Central memory CD4-positive, alpha-beta T cell (primary cell): ENCODE data around the gene PDE10A.
"Not testable (repeated sequence)": the region's sequence is repeated elsewhere in the genome, so short reads cannot be mapped to it uniquely, and the experiment has no call there.

Experiments used
- DNase-seq: peaks from one replicate; pipeline ENCODE4 v3.0.0; 2022

PDE10A gene

DNA sequence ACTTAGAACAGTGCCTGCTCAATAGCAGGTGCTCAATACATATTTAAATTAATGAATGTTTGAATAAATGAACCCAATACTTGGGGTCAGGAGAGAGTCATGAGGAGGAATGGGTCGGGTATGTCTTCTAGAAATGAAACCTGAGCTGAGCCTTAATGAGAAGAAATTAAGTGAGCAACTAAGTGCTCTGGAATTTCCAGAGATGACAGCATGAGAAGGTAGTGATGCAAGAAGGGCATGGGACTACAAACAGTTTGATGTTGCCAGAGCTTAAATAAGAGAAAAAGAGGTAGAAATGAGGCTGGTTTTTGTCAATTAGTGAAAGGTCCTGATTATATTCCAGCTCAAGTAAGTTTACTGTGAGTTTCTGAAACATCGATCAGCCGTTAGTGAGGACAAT, 82.9 kb downstream of the PDE10A start:
- DNase-seq, result no peak

DNA sequence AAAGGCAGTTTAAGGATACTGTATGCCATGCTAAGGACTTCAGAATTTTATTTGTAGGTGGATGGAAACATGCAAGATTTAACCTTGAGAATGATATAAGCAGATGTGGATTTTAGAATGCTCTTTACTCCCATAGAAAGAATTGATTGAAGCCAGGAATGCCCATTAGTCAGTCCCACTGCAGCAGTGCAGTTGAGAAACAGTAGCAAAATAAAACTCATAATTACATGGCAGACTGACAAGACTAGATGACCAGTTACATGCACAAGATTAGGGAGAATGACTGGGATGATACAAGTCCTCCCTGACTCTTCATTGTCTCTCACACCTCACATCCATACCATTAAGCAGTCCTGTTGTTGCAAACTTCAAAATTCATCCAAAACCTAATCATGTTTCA, 83.9 kb downstream of the PDE10A start:
- no peak for DNase-seq

DNA sequence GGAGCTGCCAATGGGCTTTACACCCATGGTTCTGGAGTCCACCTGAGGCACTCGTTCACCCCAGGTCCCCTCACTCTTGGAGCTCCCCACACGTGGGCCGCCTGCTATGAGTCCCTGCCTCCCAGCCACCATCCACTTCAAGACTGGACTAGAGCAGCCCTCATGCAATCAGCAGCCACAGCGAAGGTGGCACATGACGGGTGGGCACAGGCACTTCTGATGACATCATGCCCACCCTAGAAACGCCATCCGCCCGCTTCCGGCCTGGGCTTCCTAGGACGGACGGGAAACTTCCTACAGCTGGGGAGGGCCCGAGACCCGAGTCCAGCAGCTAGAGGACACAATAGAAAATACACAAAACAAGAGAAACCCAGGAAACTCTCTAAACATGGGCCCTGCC, 85.5 kb downstream of the PDE10A start:
- DNase-seq, result no peak

DNA sequence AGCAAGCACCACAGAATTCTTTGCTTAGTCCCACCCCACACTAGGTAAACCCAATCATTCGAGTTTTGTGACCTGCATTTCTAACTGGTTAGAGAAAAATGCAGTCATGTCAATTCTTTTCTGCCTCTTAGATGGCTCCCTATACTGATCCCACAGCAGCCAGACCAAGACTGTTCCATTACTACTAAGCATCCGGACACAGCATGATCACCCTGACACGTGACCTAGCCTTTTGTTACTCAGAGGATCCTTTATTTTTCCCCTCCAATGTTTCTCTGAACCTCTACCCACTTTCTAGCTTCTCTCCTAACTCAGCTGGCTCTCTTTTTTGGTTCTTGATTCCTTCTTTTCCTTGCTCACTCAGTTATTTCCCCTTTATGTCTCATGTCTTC, 87.9 kb downstream of the PDE10A start:
- no peak for DNase-seq

DNA sequence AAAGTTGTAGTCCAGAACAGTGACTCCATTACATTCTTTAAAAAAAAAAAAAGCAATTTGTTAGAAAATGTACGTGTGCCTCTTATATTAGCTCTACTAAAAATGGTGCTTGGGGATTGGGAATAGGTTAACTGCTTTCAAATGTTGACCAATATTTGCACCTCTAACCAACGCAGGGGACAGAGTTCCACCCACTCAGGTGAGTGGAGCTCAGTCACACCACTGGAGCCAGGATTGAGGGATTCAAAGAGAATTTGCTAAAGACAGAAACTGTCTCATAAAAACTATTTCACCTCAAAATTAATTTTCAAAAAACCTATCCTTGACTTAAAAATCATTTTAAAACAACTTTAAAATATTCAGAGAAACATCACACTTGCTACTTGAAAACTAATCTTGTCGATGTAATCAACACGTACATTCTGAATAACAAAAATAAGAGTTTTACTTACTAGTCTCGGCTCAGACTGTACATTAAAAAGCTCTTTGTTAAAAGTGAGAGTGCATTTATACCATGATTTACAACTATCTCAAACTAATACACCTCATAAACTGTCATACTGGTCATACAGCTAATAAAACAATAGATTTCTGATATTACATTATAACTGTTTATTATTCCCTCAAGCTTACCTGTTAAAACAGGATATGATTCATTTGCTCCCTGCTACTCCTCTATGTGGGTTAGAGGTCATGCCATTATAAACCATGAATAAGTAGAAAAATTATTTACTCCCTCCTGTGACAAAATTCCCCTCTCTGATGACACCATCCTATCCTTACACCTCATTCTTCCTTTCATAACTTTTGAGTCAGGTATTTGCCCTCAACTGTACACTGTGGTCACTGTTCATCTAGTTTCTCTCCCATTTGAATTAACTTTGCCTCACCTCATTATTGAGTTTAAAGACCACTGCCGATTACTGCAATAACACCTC, 88.6 kb downstream of the PDE10A start:
- DNase-seq, result no peak

DNA sequence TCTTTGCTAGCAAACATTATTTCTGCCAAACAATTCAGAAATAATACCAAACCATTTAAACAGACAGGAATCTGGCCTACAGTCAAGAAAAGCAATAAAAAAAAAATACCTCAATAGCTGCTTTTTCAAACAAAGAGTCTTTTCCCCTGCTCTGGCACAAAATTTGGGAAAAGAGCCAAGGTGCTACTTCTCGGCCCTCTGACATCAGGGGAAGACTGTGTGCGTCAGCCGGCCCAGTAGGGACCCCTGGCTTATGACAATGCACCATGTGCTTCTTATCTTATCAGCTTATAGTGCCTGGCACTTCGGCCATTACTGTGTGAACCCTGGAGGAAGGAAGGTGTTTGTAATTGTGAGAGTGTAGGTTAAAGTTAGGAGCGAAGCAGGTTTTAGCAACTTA, 89.4 kb downstream of the PDE10A start:
- DNase-seq, result no peak

DNA sequence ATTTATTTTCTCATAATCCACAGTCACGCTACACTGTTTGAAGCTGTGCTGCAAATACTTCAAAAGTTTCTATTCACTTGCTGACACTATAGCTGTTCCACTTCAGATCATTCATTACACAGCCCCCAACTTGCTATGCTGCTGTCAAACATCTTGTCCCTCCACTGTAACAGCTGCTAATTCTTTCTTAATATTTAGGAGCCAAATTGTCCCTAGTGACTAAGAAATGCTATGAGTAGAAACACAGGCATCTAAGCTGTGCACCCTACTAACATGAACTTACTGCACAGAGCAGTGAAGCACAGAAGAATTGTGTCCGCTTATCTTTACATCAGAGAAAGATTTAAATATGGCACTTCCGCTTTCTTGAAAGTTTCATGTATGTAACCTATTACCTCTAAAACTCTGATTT, 91.3 kb downstream of the PDE10A start:
- no peak for DNase-seq

DNA sequence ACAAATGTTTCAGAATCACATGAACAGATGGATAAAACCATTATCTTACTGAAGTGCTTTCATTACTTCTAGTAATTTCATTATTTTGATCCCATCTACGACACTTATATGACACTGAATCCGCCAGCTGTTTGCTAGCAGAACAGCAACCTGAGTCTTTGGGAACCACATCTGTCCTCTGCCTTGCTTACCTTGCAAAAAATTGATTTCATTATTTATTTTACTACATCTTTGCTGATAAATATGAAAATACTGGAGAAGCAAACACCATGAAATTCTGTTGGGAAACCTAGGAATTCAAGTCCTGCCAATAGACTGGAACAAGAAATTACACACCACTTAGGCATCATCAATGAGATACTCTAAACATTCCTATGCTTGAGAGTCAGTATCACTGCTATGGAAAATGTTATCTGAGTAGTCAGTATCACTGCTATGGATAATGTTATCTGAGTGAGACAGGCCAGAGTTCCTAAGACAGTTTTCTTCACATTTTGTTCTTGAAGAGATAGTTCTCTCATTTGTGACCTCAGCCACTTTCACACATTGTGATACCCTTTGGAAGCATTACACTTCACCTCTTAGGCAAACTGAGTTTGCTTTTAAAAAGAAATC, 91.9 kb downstream of the PDE10A start:
- no peak for DNase-seq

DNA sequence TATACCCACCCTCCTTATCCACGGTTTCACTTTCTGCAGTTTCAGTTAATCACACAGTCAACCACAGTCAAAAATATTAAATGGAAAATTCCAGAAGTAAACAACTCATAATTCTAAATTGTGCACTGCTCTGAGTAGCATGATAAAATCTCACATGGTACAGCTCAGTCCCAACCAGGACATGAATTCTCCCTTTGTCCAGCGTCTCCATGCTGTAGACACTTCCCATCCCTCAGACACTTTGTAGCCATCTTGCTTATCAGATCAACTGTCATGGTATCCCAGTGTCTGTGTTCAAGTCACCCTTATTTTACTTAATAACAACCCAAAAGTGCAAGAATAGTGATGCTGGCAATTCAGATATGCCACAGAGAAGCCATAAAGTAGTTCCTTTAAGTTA, 94.7 kb downstream of the PDE10A start:
- no peak for DNase-seq

DNA sequence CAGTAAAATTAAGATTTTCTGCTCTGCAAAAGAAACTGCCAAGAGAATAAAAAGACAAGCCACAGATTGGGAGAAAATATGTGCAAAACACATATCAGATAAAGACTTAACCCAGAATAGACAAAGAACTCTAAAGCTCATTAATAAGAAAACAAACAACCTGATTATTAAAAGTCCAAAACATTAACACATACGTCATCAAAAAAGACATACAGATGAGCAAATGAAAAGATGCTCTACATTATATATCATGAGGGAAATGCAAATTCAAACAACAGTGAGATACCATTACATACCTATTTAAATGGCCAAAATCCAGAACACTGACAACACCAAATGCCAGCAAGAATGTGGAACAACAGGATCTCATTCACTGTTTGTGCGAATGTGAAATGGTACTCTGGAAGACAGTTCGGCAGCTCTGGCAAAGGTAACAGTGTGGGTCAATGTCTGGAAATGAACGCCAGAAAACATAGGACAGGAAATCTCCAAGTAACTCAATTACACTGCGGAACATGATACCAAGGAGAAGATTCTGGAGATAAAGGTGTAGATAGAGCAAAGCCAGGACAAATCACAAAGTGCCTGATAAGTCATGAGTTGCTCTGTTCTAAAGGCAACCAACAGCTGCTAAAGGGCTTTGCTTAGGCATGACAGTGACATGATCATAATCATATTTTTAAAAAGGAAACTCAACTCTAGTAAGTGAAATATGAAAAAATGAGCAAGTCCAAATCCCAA, 96.8 kb downstream of the PDE10A start:
- no peak for DNase-seq

DNA sequence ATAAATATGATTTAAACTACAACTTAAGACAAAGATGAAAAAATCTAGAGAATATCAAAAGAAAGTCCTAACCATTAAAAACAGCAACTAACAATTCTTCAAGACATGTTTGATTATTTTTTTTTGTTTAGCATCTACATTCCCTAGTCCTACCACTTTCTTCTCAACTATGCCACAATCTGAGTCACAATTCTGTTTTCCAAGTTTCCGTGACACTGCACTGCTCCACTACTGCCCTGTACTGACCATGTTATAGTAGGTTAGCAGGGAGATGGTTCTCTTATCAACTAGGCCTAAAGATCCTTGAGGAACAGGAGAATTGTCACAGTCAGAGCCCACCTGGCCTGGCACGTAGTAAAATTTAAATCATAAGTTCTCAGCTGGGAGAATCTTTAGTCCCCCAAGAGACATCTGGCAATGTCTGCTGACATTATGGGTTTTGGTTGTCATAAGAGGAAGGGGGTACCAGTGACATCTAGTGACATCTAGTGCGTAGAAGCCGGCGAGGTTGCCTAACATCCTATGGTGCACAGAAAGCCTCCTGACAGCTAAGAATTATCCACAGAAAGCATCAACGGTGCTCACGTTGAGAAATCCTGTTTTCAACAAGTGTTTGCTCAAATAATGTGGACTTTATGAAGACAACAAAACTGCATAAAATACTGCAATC, 100.5 kb downstream of the PDE10A start:
- no peak for DNase-seq

DNA sequence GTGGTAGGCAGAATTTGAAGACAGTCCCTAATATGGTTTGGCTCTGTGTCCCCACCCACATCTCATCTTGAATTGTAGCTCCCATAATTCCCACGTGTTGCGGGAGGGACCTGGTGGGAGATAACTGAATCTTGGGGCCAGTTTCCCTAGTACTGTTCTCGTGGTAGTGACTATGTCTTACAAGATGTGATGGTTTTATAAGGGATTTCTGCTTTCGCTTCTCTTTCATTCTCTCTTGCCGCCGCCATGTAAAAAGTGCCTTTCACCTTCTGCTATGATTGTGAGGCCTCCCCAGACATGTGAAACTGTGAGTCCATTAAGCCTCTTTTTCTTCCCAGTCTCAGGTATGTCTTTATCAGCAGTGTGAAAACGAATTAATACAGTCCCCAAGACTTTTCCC, 103.4 kb downstream of the PDE10A start:
- no peak for DNase-seq

DNA sequence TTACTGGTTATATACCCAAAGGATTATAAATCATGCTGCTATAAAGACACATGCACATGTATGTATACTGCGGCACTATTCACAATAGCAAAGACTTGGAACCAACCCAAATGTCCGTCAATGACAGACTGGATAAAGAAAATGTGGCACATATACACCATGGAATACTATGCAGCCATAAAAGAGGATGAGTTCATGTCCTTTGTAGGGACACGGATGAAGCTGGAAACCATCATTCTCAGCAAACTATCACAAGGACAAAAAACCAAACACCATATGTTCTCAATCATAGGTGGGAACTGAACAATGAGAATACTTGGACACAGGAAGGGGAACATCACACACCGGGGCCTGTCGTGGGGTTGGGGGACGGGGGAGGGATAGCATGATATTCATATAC, 104.9 kb downstream of the PDE10A start:
- not testable (repeated sequence) for DNase-seq

DNA sequence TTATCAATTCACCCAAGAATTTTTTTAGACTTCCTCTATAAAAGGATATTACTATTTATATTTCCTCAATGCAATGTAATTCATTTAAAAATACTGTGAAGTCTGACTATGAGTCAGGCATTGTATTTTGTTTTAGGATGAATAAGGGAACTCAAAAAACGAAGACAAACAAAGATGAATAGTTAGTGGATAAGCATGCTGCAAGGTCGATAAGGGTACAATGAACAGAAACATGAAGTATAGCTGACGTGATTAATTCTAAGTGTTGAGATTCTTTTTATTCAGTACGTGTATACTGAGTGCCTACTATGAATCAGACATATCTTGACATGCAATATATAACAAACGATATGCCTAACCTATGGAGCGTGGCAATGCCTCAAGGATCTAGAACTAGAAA, 105.4 kb downstream of the PDE10A start:
- no peak for DNase-seq

DNA sequence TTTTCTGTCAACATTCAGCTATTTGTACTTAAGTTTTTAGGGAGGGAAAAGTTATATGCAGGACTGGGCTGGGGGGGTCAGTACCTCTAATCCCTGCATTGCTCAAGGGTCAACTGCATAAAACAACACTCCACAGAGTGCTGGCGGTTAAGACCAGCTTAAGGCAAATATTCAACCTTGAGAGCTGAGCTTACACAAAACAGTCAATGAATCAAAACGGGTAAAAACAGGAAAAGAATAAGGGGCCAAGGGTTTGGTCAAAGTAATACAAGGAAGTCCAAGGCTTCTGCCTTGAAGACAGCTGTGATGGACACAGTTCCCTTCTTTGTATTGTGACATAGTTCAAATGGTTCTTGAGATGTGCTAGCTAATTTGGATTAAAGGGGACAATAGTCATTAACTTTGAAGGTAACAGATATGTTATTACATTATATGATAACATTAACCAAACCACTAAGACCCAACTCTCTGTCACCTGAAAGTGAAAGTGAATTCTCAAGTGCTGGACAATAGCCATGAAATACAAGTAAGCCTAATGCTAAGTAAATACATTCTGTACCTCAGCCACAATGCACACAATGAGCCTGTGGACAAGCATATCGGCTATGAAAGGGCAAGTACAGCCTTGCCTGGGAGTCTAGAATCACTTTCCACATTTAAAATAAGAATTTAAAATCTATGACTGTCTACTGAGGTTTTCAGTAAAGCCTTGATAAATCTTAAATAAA, 106.8 kb downstream of the PDE10A start:
- DNase-seq, result no peak

DNA sequence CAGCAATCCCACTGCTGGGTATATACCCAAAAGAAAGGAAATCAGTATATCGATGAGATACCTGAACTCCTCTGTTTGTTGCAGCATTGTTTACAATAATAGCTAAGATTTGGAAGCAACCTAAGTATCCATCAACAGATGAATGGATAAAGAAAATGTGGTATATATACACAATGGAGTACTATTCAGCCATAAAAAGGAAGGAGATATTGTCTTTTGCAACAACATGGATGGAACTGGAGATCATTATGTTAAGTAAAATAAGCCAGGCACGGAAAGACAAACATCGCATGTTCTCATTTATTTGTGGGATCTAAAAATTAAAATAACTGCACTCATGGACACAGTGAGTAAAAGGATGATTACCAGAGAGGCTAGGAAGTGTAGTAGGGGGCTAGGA, 108.4 kb downstream of the PDE10A start:
- not testable (repeated sequence) for DNase-seq

DNA sequence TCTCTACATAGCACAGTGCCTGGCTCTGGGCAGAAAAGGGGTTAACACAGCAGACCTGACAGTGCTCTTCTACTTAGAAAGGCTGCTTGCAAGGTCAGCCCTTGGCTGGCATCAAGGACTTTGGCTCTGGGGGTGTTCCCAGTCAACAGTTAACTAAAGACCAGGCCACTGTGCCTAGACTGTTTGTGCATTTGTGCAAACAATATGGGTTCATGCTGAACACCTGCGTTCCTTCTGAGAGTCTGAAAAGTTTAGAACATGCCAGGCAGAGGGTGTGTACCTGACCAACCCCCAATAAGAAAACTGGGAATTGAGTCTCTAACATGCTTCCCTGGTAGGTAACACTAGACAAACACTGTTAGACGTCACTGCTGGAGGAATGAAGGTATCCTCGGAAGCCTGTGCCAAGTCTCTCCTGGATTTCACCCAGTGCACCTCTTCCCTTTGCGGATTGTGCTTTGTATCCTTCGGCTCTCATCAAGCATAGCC, 110.7 kb downstream of the PDE10A start:
- DNase-seq, result no peak

DNA sequence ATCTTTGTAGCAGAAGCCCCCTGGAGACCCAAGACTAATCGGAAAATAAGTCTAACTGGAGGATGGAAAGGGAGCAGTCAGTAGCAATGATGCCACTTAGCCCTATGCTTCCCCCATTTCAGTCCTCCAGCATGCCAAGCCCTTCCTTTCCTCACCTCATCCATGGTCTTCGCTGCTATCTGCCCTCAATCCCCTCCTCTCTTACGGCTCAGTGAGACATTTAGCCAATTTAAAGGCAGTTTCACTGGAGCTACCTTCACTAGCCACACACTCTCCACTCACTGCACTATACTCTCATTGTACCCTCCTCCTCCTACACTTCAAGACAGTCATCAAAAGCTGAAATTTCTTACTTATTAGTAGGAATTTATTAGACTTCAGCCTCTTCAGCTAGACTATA, 111.2 kb downstream of the PDE10A start:
- no peak for DNase-seq

DNA sequence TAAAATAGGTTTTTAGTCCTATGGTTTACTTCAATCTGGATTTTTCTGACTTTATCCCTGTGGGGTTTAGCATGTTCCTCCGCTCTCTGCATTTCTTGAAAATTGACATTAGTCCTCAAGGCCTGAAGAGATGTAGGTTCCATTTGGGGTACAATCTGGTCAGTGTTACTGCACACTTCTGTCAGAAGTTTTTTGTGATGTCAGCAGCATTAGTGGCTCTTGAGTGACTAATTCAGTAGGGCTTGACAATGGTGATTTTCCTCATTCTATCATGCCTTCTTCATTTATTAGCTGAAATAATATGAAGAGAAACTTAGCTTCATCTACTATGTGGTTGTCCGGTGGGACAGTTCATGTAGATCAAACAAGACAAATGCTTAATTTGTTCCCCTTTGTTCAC, 114.6 kb downstream of the PDE10A start:
- no peak for DNase-seq

DNA sequence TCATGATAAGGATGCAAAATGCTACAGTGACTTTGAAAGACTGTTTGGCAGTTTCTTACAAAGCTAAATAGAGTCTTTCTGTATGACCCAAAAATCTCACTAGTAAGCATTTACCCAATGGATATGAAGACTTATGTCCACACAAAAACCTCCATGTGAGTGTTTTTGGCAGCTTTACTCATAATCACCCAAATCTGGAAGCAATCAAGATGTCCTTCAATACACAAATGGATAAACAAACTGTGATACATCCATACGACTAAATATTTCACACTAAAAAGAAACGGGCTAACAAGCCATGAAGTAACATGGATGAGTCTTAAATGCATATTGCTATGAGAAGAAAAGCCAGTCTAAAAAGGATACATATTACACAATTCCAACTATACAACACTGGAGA, 117.2 kb downstream of the PDE10A start:
- no peak for DNase-seq

DNA sequence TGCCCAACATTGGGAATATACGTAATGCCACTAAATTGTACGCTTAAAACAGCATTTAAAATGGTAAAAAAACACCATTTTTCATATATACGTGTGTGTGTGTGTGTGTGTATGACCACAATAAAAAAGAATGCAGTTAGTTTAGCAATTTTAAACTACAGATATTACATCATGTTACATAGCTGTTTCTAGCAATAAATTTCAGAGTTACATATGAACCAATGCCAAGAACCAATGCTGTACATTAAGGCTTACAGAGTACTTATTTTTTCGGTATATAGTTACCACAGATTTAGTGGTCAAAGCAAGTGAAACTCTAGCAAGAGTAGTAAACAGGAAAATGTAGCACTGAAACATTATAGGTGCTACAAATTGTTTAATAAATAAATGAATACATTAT, 119.3 kb downstream of the PDE10A start:
- DNase-seq, result no peak

DNA sequence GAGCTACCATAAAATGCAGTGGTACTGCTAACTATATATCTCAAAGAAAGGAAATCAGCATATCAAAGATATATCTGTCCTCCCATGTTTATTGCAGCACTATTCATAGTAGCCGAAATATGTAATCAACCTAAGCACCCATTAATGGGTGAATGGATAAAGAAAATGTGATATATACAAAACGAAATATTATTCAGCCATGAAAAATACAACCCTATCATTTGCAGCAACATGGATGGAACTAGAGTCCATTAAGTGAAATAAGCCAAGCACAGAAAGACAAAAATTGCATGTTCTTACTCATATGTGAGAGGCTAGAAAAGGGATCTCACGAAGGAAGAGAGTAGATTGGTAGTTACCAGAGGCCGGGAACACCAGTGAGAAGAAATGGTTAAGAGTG, 126.1 kb downstream of the PDE10A start:
- DNase-seq, result no peak
